Activated T-helper 1 cell treated with anti-CD3 and anti-CD28 coated beads, Interleukin-12 subunit alpha, Interleukin-12 subunit beta, Interleukin-2, Interleukin-4 antibody, amounts not matched to agents 30 ng/mL and 10 ng/mL and 1 ng/mL, durations not matched to agents 14 hours and 24 hours and 36 hours (primary cell): Measurements from ENCODE around the gene TMEM41B. TPM values are rescaled to one million over a fixed set of nuclear protein-coding genes. Genes with fewer than 3 reads are reported as not detected.
"Not testable (repeated sequence)": the region's sequence is repeated elsewhere in the genome, so short reads cannot be mapped to it uniquely, and the experiment has no call there.

Experiments
- DNase-seq: peaks from one replicate; pipeline ENCODE4 v3.0.0; 2021; ENCODE audit warnings: low spot score
- H3K27ac Mint-ChIP-seq: one replicate; pipeline ENCODE4 v1.8.0; 2021; ENCODE audit warnings: mild to moderate bottlenecking, mixed read lengths
- H3K27me3 Mint-ChIP-seq: one replicate; pipeline ENCODE4 v1.8.0; 2022; ENCODE audit warnings: mild to moderate bottlenecking, moderate library complexity, mixed read lengths; ENCODE audit not compliant: insufficient read depth
- H3K36me3 Mint-ChIP-seq: one replicate; pipeline ENCODE4 v1.8.0; 2021; ENCODE audit warnings: low read depth, mixed read lengths
- H3K4me1 Mint-ChIP-seq: one replicate; pipeline ENCODE4 v1.8.0; 2021; ENCODE audit warnings: low read depth, mixed read lengths
- H3K4me3 Mint-ChIP-seq: one replicate; pipeline ENCODE4 v1.8.0; 2021; ENCODE audit warnings: mild to moderate bottlenecking, moderate library complexity, mixed read lengths
- H3K9me3 Mint-ChIP-seq: one replicate; pipeline ENCODE4 v1.8.0; 2021; ENCODE audit warnings: mixed read lengths
- intact Hi-C: fragments of 100-400 bp; cut with micrococcal nuclease; formaldehyde crosslinking; loops from one replicate; pipeline ENCODE4 v1.15.1; 2024
- total RNA-seq: library from RNA; stranded (reverse); gene quantifications from 2 replicates; pipeline ENCODE4 v1.2.3, GENCODE V29; 2022

The TMEM41B gene
- total RNA-seq, 1 donor from 2014 or later = 26.1 TPM

DNA sequence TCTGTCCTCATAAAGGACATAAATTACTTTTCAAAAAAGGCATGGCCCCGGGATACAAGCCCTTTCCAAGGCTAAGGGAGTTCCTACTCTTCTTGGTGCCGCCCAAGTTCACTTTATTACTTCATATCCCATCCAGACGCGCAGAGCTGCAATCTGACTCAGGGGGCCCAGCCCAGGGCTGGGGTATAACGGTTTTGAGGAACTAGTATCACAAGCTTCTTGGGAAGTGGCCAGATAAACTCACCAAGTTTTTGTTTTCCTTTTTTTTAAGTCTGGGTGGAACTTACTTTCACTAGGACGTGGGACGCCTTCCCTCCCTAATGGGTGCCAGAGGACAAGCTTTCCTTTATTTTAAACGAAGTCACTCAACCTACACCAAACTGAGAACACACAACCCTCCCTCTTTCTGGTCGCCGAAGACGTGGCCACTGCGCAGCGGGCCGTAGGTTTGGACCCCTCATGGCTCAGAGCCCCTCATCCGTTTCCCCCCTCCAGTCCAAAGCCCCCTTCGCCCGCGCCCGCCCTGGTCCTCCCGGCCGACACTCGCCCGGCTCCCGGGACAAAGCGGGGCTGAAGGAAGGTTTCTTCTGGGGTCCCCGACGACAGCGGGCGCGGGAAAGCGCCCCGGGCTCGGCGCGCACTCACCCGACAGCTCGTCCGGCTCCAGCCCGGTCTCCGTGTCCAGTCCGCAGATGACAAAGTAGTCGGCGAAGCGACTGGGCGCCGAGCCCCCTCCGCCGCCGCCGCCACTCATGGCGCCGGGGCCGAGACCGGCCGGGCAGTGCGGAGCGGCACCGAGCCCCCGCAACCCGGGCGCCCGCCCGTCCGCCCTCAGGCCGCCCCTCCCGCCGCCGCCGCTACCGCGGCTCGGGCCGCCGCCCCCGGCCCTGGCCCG is 49.8 kb downstream of the TMEM41B start:
- Mint-ChIP-seq H3K27ac (peak overlapping the region; percentile 80), H3K4me3 (peak overlapping the region; percentile 82), H3K4me1 (peaks cover 38% of the 10 kb centered on the region), H3K36me3 (peaks cover 8% of the 10 kb centered on the region), H3K9me3 (no peaks in the 10 kb centered on the region), H3K27me3 (peaks cover 31% of the 10 kb centered on the region)
- intact Hi-C loops = loop anchor here (1.0 to 10.0 kb wide), 16 partner anchors 14 to 1190 kb away; partner anchors contain the start of genes ADM, AMPD3, IPO7 and TMEM41B
- DNase-seq = peak; percentile 11

DNA sequence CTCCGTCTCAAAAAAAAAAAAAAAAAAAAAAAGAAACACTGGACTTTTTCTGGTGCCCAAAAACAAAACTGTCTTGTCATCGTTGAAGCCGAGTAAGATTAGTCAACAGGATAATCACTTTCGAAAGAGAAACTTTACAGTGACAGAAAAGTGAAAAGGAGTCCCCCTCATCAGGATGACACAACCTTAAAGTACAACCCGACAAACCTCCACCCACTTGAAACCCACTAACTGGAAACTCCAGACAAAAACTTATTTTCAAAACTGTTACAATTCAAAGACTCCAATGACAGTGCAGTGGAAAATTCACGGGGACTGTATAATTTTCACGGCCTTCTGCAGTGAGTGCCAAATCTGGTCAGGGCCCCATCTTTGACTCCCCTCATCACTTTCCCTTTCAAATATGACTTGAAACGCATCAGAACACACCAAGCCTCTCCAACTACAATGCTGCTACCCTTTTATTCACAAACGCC is 50.5 kb downstream of the TMEM41B start:
- Mint-ChIP-seq H3K9me3 (no peaks in the 10 kb centered on the region), H3K27me3 (peaks cover 27% of the 10 kb centered on the region), H3K4me3 (peak overlapping the region; percentile 82), H3K4me1 (peaks cover 38% of the 10 kb centered on the region), H3K36me3 (peaks cover 8% of the 10 kb centered on the region), H3K27ac (peak overlapping the region; percentile 80)
- intact Hi-C loops = loop anchor here (1.0 to 10.0 kb wide), 16 partner anchors 14 to 1191 kb away; partner anchors contain the start of genes ADM, AMPD3, IPO7 and TMEM41B
- DNase-seq = peak; percentile 43

DNA sequence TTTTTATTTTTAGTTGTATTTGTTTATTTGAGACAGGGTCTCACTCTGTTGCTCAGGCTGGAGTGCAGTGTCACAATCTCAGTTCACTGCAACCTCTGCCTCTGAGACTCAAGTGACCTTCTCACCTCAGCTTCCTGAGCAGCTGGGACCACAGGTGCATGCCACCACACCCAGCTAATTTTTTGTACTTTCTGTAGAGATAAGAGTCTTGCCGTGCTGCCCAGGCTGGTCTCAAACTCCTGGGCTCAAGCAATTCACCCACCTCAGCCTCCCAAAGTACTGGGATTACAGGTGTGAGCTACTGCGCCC is 53.6 kb downstream of the TMEM41B start:
- Mint-ChIP-seq H3K4me1 (peaks cover 41% of the 10 kb centered on the region), H3K36me3 (peaks cover 16% of the 10 kb centered on the region)
- not testable (repeated sequence) for H3K9me3 Mint-ChIP-seq, H3K27me3 Mint-ChIP-seq, H3K4me3 Mint-ChIP-seq, H3K27ac Mint-ChIP-seq
- peak; percentile 5 for DNase-seq
- intact Hi-C loops = loop anchor here (5.0 to 10.0 kb wide), 4 partner anchors 247 to 1194 kb away; partner anchors contain the start of genes ADM and AMPD3

DNA sequence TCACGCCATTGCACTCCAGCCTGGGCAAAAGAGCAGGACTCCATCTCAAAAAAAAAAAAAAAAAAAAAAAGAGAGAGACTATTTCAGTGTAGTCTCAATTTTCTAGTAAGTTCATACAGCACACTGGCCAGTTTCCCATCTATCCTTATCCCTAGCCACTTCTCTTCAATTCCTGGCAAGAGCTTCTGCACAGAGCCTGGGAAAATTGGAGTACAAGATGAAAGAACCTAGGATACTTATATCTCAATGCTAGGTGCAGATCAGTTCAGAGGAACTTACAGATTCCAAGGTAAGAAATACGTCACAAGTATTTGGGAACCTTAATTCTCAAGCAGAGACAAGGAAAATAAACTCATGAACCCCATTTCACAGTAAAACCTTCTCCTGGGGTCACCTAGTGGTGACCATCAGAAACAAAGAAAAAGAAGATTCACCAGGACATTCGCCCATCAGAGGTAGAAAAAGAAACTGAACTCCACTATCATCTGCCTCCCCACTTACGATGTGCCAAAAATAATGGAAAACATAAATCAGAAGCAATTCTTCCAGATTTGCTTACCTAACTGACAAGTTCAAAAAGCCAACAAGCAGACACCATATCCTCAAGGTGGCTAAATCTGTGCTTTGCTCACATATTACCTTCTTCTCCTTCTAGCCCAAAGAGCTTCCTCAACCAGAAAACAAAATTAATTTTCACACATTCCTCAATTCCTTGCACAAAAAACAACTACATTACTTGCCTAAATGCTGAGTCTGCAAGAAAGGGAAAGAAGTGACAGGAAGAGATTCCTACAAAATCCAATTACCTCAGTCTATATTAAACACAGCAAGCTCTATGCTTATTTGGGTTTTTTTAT is 54.2 kb downstream of the TMEM41B start:
- no peak overlapping the region for H3K27ac Mint-ChIP-seq
- H3K36me3 Mint-ChIP-seq = peaks cover 16% of the 10 kb centered on the region
- intact Hi-C loops = loop anchor here (5.0 to 10.0 kb wide), 4 partner anchors 247 to 1195 kb away; partner anchors contain the start of genes ADM and AMPD3
- peaks cover 5% of the 10 kb centered on the region for H3K27me3 Mint-ChIP-seq
- no peak overlapping the region for H3K4me3 Mint-ChIP-seq
- H3K9me3 Mint-ChIP-seq = no peaks in the 10 kb centered on the region
- H3K4me1 Mint-ChIP-seq = peaks cover 39% of the 10 kb centered on the region
- DNase-seq = no peak

DNA sequence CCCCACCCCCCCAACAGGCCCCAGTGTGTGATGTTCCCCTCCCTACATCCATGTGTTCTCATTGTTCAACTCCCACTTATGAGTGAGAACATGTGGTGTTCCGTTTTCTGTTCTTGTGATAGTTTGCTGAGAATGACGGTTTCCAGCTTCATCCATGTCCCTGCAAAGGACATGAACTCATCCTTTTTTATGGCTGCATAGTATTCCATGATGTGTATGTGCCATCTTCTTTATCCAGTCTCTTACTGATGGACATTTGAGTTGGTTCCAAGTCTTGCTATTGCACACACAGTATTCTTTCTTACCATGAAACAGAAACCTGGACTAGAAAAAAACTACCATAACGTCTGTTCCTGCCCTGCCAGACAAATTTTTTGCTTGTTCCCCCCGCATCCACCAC is 56.1 kb downstream of the TMEM41B start:
- not testable (repeated sequence) for H3K27ac Mint-ChIP-seq

DNA sequence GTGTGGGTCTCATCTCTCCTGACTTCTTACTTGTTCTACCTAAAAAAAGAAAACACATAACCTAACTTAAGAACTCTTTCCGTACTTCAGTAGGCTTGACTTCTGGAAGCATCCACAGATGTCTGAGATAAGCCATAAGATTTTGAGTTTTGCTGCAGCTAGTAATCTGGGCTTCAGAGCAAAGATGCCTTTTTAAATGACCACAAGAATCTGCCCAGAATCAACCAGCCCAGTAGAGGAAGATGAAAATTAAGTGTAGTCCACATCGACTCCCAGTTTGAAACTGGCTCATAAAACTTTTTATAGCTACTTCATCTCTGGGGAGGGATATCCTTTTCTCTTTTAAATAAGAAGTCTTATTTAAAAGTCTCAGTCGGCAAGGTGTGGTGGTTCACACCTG is 60.0 kb downstream of the TMEM41B start:
- H3K27me3 Mint-ChIP-seq = peaks cover 3% of the 10 kb centered on the region
- no peak overlapping the region for H3K4me3 Mint-ChIP-seq
- intact Hi-C loops = loop anchor here (5.0 kb wide), 1 partner anchor 252 kb away; the partner anchor contains the start of gene NRIP3

More for the DNA sequence above, 56.1 kb downstream of the TMEM41B start:
- H3K9me3 Mint-ChIP-seq, DNase-seq, intact Hi-C loops, H3K27me3 Mint-ChIP-seq, H3K4me3 Mint-ChIP-seq: not testable (repeated sequence)
- peaks cover 37% of the 10 kb centered on the region for H3K4me1 Mint-ChIP-seq
- H3K36me3 Mint-ChIP-seq = peaks cover 20% of the 10 kb centered on the region

DNA sequence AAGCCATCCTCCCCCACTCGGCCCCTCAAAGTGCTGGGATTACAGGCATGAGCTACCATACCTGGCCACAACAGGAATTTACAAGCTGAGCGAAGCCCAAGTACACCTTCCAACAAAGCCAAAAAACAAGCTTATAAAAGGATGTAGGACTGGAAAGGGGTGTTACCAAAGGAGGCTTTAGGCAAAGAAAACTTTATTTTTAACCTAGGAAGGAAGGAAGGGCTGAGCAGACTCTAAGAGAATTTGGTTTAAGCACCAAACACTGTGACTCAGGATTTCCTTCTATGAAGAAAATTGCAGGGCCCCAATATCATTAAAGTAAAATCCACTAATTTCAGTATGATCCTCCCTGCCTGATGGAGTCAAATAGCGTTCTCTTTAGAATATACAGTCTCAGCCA is 61.3 kb downstream of the TMEM41B start:
- H3K27ac Mint-ChIP-seq = no peak overlapping the region

More for the DNA sequence above, 60.0 kb downstream of the TMEM41B start:
- Mint-ChIP-seq H3K4me1 (peaks cover 39% of the 10 kb centered on the region), H3K9me3 (no peaks in the 10 kb centered on the region), H3K27ac (no peak overlapping the region), H3K36me3 (peaks cover 17% of the 10 kb centered on the region)
- no peak for DNase-seq

DNA sequence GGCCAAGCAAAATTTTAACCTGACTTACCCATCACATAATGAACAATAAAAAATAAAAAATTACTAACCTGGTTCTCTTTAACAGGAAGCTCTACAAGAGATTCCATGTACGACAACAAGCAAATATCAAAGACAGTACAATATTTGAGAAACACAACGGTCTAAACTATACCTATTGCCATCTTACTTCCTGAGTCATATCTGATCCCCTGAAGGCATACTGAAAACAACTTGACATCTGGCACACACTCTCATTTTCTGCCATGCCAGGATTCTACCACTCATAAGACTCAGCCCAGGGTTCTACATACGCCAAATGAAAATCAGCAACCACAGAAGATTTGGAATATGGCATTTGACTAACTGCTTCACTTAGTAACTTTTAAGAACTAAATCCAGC is 63.1 kb downstream of the TMEM41B start:
- H3K36me3 Mint-ChIP-seq = peaks cover 11% of the 10 kb centered on the region
- peaks cover 55% of the 10 kb centered on the region for H3K4me1 Mint-ChIP-seq
- peaks cover 2% of the 10 kb centered on the region for H3K27me3 Mint-ChIP-seq
- DNase-seq = no peak
- H3K27ac Mint-ChIP-seq = peak overlapping the region; percentile 59
- peak overlapping the region; percentile 4 for H3K4me3 Mint-ChIP-seq
- intact Hi-C loops = loop anchor here (2.0 to 5.0 kb wide), 4 partner anchors 19 to 249 kb away; partner anchors contain the start of gene NRIP3
- H3K9me3 Mint-ChIP-seq = no peaks in the 10 kb centered on the region

More for the DNA sequence above, 61.3 kb downstream of the TMEM41B start:
- Mint-ChIP-seq H3K27me3 (peaks cover 2% of the 10 kb centered on the region), H3K4me3 (no peak overlapping the region), H3K36me3 (peaks cover 12% of the 10 kb centered on the region), H3K4me1 (peaks cover 47% of the 10 kb centered on the region), H3K9me3 (no peaks in the 10 kb centered on the region)
- DNase-seq = no peak
- intact Hi-C loops = loop anchor here (5.0 kb wide), 1 partner anchor 251 kb away; the partner anchor contains the start of gene NRIP3

DNA sequence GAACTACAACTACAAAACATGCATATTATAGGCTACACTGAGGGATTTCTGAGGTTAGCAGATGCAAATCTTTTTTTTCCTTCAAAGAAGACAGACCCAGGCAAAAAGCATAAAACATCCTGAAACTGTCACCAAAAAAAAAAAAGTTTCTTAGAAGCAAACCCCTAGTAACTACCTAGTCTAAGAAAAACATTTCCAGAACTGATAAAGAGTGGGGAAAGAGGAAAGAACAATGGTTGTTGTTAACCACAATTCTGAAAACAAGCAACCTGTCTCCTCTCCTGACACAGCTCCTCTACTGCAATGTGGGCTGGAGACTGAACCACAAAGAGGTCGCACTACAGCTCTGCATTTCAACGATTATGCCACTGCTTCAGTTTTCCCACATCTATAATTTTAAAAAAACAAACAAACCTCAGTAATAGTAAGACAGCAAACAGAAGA is 64.2 kb downstream of the TMEM41B start:
- peaks cover 61% of the 10 kb centered on the region for H3K4me1 Mint-ChIP-seq
- H3K9me3 Mint-ChIP-seq = no peaks in the 10 kb centered on the region
- DNase-seq = peak; percentile 36
- peaks cover 10% of the 10 kb centered on the region for H3K36me3 Mint-ChIP-seq
- peaks cover 1% of the 10 kb centered on the region for H3K27me3 Mint-ChIP-seq
- peak overlapping the region; percentile 38 for H3K4me3 Mint-ChIP-seq
- H3K27ac Mint-ChIP-seq = peak overlapping the region; percentile 50
- intact Hi-C loops = loop anchor here (1.0 to 5.0 kb wide), 10 partner anchors 14 to 351 kb away; partner anchors contain the start of genes NRIP3 and TMEM41B

DNA sequence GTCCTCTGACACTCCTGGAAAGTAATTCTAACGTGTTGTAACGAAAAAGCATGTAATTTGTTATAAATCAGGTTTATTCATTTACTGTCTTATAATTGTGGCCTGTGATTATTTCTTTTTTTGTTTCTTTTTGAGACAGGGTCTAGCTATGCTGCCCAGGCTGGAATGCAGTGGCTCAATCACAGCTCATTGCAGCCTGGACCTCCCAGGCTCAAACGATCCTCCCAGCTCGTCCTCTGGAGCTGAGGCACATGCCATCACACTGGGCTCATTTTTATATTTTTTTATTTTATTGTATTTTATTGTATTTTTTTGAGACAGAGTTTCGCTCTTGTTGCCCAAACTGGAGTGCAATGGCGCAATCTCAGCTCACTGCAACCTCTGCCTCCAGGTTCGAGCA is 65.1 kb downstream of the TMEM41B start:
- intact Hi-C loops = no loop called here
- Mint-ChIP-seq H3K4me1 (peaks cover 57% of the 10 kb centered on the region), H3K36me3 (peaks cover 6% of the 10 kb centered on the region), H3K27ac (no peak overlapping the region), H3K9me3 (no peaks in the 10 kb centered on the region), H3K27me3 (no peaks in the 10 kb centered on the region), H3K4me3 (no peak overlapping the region)
- DNase-seq = no peak

DNA sequence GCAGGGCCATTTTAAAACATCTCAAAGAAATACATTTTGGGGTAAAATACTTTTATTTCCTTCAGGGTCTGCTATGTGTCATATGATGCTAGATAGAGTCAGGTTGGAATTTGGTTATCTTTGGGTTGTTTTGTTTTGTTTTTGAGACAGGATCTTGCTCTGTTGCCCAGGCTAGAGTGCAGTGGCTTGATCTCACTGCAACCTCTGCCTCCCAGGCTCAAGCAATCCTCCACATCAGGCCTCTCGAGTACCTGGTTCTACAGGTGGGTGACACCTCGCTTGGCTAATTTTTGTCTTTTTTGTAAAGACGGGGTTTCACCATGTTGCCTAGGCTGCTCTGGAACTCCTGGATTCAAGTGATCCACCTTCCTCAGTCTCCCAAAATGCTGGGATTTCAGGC is 66.5 kb downstream of the TMEM41B start:
- Mint-ChIP-seq H3K9me3 (no peaks in the 10 kb centered on the region), H3K27me3 (peaks cover 2% of the 10 kb centered on the region), H3K27ac (no peak overlapping the region), H3K4me1 (peaks cover 61% of the 10 kb centered on the region), H3K36me3 (peaks cover 5% of the 10 kb centered on the region), H3K4me3 (no peak overlapping the region)
- intact Hi-C loops = no loop called here
- DNase-seq = no peak

DNA sequence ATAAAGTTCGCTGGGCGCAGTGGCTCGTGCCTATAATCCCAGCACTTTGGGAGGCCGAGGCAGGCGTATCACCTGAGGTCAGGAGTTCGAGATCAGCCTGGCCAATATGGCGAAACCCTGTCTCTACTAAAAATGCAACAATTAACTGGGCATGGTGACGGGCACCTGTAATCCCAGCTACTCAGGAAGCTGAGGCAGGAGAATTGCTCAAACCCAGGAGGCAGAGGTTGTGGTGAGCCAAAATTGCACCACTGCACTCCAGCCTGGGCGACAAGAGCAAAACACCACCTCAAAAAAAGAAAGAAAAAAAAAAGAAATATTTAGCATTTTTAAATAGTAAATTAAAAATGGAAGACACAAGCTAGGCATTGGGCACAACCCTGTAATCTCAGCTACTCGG is 78.2 kb downstream of the TMEM41B start:
- DNase-seq, H3K9me3 Mint-ChIP-seq, H3K4me3 Mint-ChIP-seq, H3K36me3 Mint-ChIP-seq, intact Hi-C loops, H3K27me3 Mint-ChIP-seq, H3K27ac Mint-ChIP-seq: not testable (repeated sequence)
- peaks cover 25% of the 10 kb centered on the region for H3K4me1 Mint-ChIP-seq
